ENCODE measurements around the gene SESN1. TPM values are rescaled to one million over a fixed set of nuclear protein-coding genes. Genes with fewer than 3 reads are reported as not detected.

SESN1 gene
- total RNA-seq, 1 donor from 2014 or later: 27.3 TPM

GRCh38 chr6:109001291-109001894 lies 93.3 kb downstream of the SESN1 start:
- no peak overlapping the region for H3K27ac Mint-ChIP-seq (ENCODE audit: unreplicated experiment)
- H4K20me1 ChIP-seq (ENCODE audit: insufficient read depth, low read length): peaks cover 28% of the 10 kb centered on the region
- H2AFZ ChIP-seq (ENCODE audit: low read depth, low read length): no peak overlapping the region
- H3K27me3 Mint-ChIP-seq (ENCODE audit: low read depth, unreplicated experiment): no peaks in the 10 kb centered on the region
- peaks cover 29% of the 10 kb centered on the region for H3K79me2 ChIP-seq (ENCODE audit: insufficient read depth, low read length)
- no peaks in the 10 kb centered on the region for H3K9me3 Mint-ChIP-seq (ENCODE audit: unreplicated experiment)
- DNase-seq (ENCODE audit: low read depth): no peak
- TF ChIP-seq CTCF (IDR thresholded peaks at IDR 0.05; ENCODE audit: insufficient read depth, low read depth, low read length): no peak
- no peak for TF ChIP-seq EZH2 (IDR thresholded peaks at IDR 0.05; ENCODE audit: insufficient read depth, low read length)
- H3K27ac ChIP-seq (ENCODE audit: low read depth, low read length): no peak overlapping the region
- no peak overlapping the region for H3K4me2 ChIP-seq (ENCODE audit: low read length)
- H3K36me3 Mint-ChIP-seq (ENCODE audit: low read depth, unreplicated experiment): peaks cover 2% of the 10 kb centered on the region
- no peak overlapping the region for H3K4me3 ChIP-seq (ENCODE audit: insufficient read depth, low read depth, low read length)
- H3K4me1 ChIP-seq (ENCODE audit: insufficient read depth, low read length): no peaks in the 10 kb centered on the region
- no peak overlapping the region for H3K9ac ChIP-seq (ENCODE audit: low read length)
- peaks cover 6% of the 10 kb centered on the region for H3K4me1 Mint-ChIP-seq (ENCODE audit: low read depth, unreplicated experiment)
- H3K27me3 ChIP-seq (ENCODE audit: insufficient read depth, low read length): no peaks in the 10 kb centered on the region
- H3K4me3 Mint-ChIP-seq (ENCODE audit: unreplicated experiment): no peak overlapping the region
- no peaks in the 10 kb centered on the region for H3K9me3 ChIP-seq (ENCODE audit: insufficient read depth, low read depth, low read length)
- FAIRE-seq: no peak
- peaks cover 7% of the 10 kb centered on the region for H3K36me3 ChIP-seq (ENCODE audit: insufficient read depth, low read length)

GRCh38 chr6:109000289-109000688 lies 94.4 kb downstream of the SESN1 start:
- Histone ChIP-seq H3K9me3 (ENCODE audit: insufficient read depth, low read depth, low read length) (no peaks in the 10 kb centered on the region), H3K27me3 (ENCODE audit: insufficient read depth, low read length) (no peaks in the 10 kb centered on the region), H2AFZ (ENCODE audit: low read depth, low read length) (no peak overlapping the region), H3K4me2 (ENCODE audit: low read length) (no peak overlapping the region), H3K4me1 (ENCODE audit: insufficient read depth, low read length) (no peaks in the 10 kb centered on the region), H3K79me2 (ENCODE audit: insufficient read depth, low read length) (peaks cover 21% of the 10 kb centered on the region), H3K9ac (ENCODE audit: low read length) (no peak overlapping the region), H3K27ac (ENCODE audit: low read depth, low read length) (no peak overlapping the region), H3K36me3 (ENCODE audit: insufficient read depth, low read length) (peaks cover 7% of the 10 kb centered on the region), H4K20me1 (ENCODE audit: insufficient read depth, low read length) (peaks cover 24% of the 10 kb centered on the region), H3K4me3 (ENCODE audit: insufficient read depth, low read depth, low read length) (no peak overlapping the region)
- Mint-ChIP-seq H3K4me3 (ENCODE audit: unreplicated experiment) (no peak overlapping the region), H3K27me3 (ENCODE audit: low read depth, unreplicated experiment) (no peaks in the 10 kb centered on the region), H3K9me3 (ENCODE audit: unreplicated experiment) (no peaks in the 10 kb centered on the region), H3K27ac (ENCODE audit: unreplicated experiment) (no peak overlapping the region), H3K36me3 (ENCODE audit: low read depth, unreplicated experiment) (peaks cover 2% of the 10 kb centered on the region), H3K4me1 (ENCODE audit: low read depth, unreplicated experiment) (peaks cover 4% of the 10 kb centered on the region)
- FAIRE-seq (no peak), DNase-seq (ENCODE audit: low read depth) (no peak)
- no peak for TF ChIP-seq EZH2 (IDR thresholded peaks at IDR 0.05; ENCODE audit: insufficient read depth, low read length)
- no peak for TF ChIP-seq CTCF (IDR thresholded peaks at IDR 0.05; ENCODE audit: insufficient read depth, low read depth, low read length)

GRCh38 chr6:108999428-108999827 lies 95.2 kb downstream of the SESN1 start:
- TF ChIP-seq EZH2 (IDR thresholded peaks at IDR 0.05; ENCODE audit: insufficient read depth, low read length) (no peak), CTCF (IDR thresholded peaks at IDR 0.05; ENCODE audit: insufficient read depth, low read depth, low read length) (no peak)
- Histone ChIP-seq H3K4me3 (ENCODE audit: insufficient read depth, low read depth, low read length) (no peak overlapping the region), H4K20me1 (ENCODE audit: insufficient read depth, low read length) (peaks cover 17% of the 10 kb centered on the region), H3K36me3 (ENCODE audit: insufficient read depth, low read length) (peaks cover 7% of the 10 kb centered on the region), H3K9me3 (ENCODE audit: insufficient read depth, low read depth, low read length) (no peaks in the 10 kb centered on the region), H3K4me2 (ENCODE audit: low read length) (no peak overlapping the region), H3K27me3 (ENCODE audit: insufficient read depth, low read length) (no peaks in the 10 kb centered on the region), H3K9ac (ENCODE audit: low read length) (no peak overlapping the region), H2AFZ (ENCODE audit: low read depth, low read length) (no peak overlapping the region), H3K79me2 (ENCODE audit: insufficient read depth, low read length) (peaks cover 12% of the 10 kb centered on the region), H3K4me1 (ENCODE audit: insufficient read depth, low read length) (no peaks in the 10 kb centered on the region), H3K27ac (ENCODE audit: low read depth, low read length) (no peak overlapping the region)
- H3K4me3 Mint-ChIP-seq (ENCODE audit: unreplicated experiment): no peak overlapping the region
- DNase-seq (ENCODE audit: low read depth) (no peak), FAIRE-seq (no peak)
- H3K36me3 Mint-ChIP-seq (ENCODE audit: low read depth, unreplicated experiment): peaks cover 2% of the 10 kb centered on the region
- H3K4me1 Mint-ChIP-seq (ENCODE audit: low read depth, unreplicated experiment): peaks cover 4% of the 10 kb centered on the region
- H3K27me3 Mint-ChIP-seq (ENCODE audit: low read depth, unreplicated experiment): no peaks in the 10 kb centered on the region
- no peak overlapping the region for H3K27ac Mint-ChIP-seq (ENCODE audit: unreplicated experiment)
- H3K9me3 Mint-ChIP-seq (ENCODE audit: unreplicated experiment): no peaks in the 10 kb centered on the region

Measured in astrocyte (in vitro differentiated cells and primary cell).